ENCODE data around the gene MORN1. TPM values are rescaled to one million over a fixed set of nuclear protein-coding genes. Genes with fewer than 3 reads are reported as not detected.

Gene MORN1
- total RNA-seq, 1 donor from 2014 or later, result 10.8 TPM

DNA sequence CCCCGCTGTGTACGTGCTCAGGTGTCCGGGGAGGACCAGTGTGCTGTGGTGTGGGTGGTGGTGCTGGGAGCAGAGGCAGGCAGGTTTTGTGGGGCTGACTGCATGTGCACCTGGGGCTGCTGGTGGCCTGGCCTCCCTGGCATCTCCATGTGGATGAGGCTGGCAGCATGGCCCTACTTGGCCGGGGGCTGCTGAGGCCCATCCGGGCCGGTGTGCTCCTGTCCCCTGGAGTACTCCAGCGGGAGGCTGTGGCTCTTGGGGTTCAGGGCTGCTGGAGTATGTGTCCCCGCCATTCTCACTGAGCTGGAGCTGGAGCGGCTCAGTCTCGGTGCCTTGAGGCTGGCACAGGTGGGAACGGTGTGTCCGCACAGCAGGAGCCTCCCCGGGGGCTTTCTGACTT lies 41.8 kb upstream of the MORN1 start:
- Mint-ChIP-seq H3K27me3 (ENCODE audit: unreplicated experiment) (no peaks in the 10 kb centered on the region), H3K4me1 (ENCODE audit: low read depth, unreplicated experiment) (peaks cover 11% of the 10 kb centered on the region), H3K36me3 (ENCODE audit: unreplicated experiment) (no peaks in the 10 kb centered on the region), H3K4me3 (ENCODE audit: unreplicated experiment) (no peak overlapping the region), H3K9me3 (ENCODE audit: unreplicated experiment) (peaks cover 2% of the 10 kb centered on the region), H3K27ac (ENCODE audit: unreplicated experiment) (no peak overlapping the region)
- TF ChIP-seq, protein P1, sequence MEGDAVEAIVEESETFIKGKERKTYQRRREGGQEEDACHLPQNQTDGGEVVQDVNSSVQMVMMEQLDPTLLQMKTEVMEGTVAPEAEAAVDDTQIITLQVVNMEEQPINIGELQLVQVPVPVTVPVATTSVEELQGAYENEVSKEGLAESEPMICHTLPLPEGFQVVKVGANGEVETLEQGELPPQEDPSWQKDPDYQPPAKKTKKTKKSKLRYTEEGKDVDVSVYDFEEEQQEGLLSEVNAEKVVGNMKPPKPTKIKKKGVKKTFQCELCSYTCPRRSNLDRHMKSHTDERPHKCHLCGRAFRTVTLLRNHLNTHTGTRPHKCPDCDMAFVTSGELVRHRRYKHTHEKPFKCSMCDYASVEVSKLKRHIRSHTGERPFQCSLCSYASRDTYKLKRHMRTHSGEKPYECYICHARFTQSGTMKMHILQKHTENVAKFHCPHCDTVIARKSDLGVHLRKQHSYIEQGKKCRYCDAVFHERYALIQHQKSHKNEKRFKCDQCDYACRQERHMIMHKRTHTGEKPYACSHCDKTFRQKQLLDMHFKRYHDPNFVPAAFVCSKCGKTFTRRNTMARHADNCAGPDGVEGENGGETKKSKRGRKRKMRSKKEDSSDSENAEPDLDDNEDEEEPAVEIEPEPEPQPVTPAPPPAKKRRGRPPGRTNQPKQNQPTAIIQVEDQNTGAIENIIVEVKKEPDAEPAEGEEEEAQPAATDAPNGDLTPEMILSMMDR (IDR thresholded peaks at IDR 0.05; ENCODE audit: partially characterized antibody, unreplicated experiment), result no peak
- no peak for DNase-seq

DNA sequence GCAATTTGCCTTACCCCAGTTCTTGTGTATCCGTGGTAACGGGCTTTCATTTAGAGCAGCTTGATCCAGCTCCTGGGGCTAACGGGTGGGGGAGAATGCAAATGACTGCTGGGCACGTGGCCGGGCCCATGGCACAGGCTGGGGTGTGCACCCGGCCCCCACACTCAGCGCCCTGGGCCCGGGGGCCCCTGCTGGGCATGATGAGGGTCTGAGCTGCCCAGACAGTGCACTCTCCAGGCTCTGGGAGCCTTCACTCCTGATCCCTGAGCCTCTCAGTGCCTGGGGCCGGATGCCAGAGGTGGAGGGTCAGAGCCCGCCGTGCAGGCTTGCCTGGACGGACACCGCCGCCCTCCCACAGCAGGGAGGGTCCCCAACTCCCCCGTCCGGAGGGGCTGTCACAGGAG lies 41.1 kb upstream of the MORN1 start:
- peaks cover 6% of the 10 kb centered on the region for H3K4me1 Mint-ChIP-seq (ENCODE audit: low read depth, unreplicated experiment)
- H3K4me3 Mint-ChIP-seq (ENCODE audit: unreplicated experiment), result no peak overlapping the region
- DNase-seq, result no peak
- TF ChIP-seq, protein P1 (IDR thresholded peaks at IDR 0.05; ENCODE audit: partially characterized antibody, unreplicated experiment), result no peak
- H3K36me3 Mint-ChIP-seq (ENCODE audit: unreplicated experiment), result no peaks in the 10 kb centered on the region
- no peaks in the 10 kb centered on the region for H3K27me3 Mint-ChIP-seq (ENCODE audit: unreplicated experiment)
- H3K27ac Mint-ChIP-seq (ENCODE audit: unreplicated experiment), result no peak overlapping the region
- H3K9me3 Mint-ChIP-seq (ENCODE audit: unreplicated experiment), result peaks cover 2% of the 10 kb centered on the region

DNA sequence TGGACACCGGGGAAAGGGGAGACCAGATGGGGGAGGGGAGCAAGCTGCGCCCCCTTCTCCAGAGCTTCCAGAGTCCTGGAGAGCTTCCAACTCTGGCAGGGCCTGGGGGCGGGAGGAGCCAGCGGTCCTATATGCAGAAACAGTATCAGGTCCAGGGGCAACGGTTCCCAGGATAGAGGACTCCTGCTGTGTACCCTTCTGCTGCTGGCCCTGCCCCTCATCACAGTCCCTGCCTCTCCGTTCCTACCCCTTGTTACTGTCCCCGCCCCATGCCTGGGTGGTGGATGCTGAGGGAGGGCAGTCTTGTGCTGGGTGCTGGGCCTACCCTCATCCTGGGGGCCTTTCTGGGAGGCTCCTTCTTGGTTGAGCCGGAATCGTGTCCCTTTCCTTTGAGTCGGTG lies 40.2 kb upstream of the MORN1 start:
- TF ChIP-seq, protein P1 (IDR thresholded peaks at IDR 0.05; ENCODE audit: partially characterized antibody, unreplicated experiment), result no peak
- no peaks in the 10 kb centered on the region for H3K36me3 Mint-ChIP-seq (ENCODE audit: unreplicated experiment)
- no peak overlapping the region for H3K27ac Mint-ChIP-seq (ENCODE audit: unreplicated experiment)
- no peaks in the 10 kb centered on the region for H3K27me3 Mint-ChIP-seq (ENCODE audit: unreplicated experiment)
- H3K9me3 Mint-ChIP-seq (ENCODE audit: unreplicated experiment), result peaks cover 2% of the 10 kb centered on the region
- H3K4me1 Mint-ChIP-seq (ENCODE audit: low read depth, unreplicated experiment), result peaks cover 6% of the 10 kb centered on the region
- no peak overlapping the region for H3K4me3 Mint-ChIP-seq (ENCODE audit: unreplicated experiment)
- no peak for DNase-seq

DNA sequence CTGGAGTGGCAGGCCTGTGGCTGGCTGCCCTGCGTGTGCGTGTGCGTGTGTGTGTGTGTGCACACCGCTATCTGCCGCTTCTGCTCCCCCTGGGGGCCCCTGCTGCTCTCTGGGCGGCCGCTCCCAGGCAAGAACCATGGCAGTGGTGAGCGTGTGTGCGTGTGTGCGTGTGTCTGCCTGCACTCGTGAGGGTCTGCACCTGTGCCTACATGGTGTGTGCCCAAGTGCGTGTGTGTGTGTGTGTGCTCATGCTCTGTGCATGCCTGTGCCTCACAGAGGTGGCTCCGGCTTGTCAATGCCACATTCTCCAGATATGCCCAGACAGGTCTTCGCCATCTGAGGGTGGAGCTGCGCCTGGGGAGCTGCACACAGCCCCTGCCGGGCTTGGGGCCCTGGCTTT lies 39.7 kb upstream of the MORN1 start:
- TF ChIP-seq, protein P1 (IDR thresholded peaks at IDR 0.05; ENCODE audit: partially characterized antibody, unreplicated experiment), result no peak
- no peak for DNase-seq
- no peak overlapping the region for H3K4me3 Mint-ChIP-seq (ENCODE audit: unreplicated experiment)

DNA sequence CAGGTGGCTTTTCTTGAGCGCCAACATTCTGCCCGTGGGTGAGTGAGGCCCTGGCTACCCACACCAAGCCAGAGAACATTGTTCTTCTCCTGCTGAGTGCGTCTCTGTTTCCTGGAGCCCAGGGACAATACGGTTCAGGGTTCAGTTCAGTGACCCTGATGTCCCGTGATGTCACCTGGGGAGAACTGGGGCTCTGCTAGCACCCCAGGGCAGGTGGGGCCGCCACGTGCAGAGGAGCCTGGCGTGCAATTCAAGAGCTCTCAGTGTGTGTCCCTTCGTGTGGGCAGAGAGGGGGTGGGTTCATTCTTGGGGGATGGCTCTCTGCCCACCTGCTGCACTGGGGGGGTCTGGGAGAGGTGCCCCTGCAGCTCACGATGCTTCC lies 39.2 kb upstream of the MORN1 start:
- no peak overlapping the region for H3K27ac Mint-ChIP-seq (ENCODE audit: unreplicated experiment)

More for the DNA sequence above, 39.7 kb upstream of the MORN1 start:
- H3K36me3 Mint-ChIP-seq (ENCODE audit: unreplicated experiment), result no peaks in the 10 kb centered on the region
- peaks cover 2% of the 10 kb centered on the region for H3K9me3 Mint-ChIP-seq (ENCODE audit: unreplicated experiment)
- H3K27ac Mint-ChIP-seq (ENCODE audit: unreplicated experiment), result no peak overlapping the region
- peaks cover 6% of the 10 kb centered on the region for H3K4me1 Mint-ChIP-seq (ENCODE audit: low read depth, unreplicated experiment)
- no peaks in the 10 kb centered on the region for H3K27me3 Mint-ChIP-seq (ENCODE audit: unreplicated experiment)

More for the DNA sequence above, 39.2 kb upstream of the MORN1 start:
- no peak for DNase-seq
- H3K4me3 Mint-ChIP-seq (ENCODE audit: unreplicated experiment), result no peak overlapping the region
- H3K36me3 Mint-ChIP-seq (ENCODE audit: unreplicated experiment), result no peaks in the 10 kb centered on the region
- H3K9me3 Mint-ChIP-seq (ENCODE audit: unreplicated experiment), result peaks cover 2% of the 10 kb centered on the region
- no peaks in the 10 kb centered on the region for H3K27me3 Mint-ChIP-seq (ENCODE audit: unreplicated experiment)
- peaks cover 9% of the 10 kb centered on the region for H3K4me1 Mint-ChIP-seq (ENCODE audit: low read depth, unreplicated experiment)
- TF ChIP-seq, protein P1 (IDR thresholded peaks at IDR 0.05; ENCODE audit: partially characterized antibody, unreplicated experiment), result no peak
